IPS DF 4.7 (cell line): ENCODE results near the gene HSCB.
A peak's percentile ranks its signal among the peaks of the same experiment; 100 is the strongest.
"Not testable (repeated sequence)": the region's sequence is repeated elsewhere in the genome, so short reads cannot be mapped to it uniquely, and the experiment has no call there.

ENCODE experiments used
- DNase-seq: peaks from one replicate; pipeline ENCODE4 v3.0.0-alpha.2; 2013; ENCODE audit warnings: low spot score; ENCODE audit errors: extremely low read depth

HSCB gene

GRCh38 chr22:28741785-28742561 is at the start of gene HSCB, which contains the start of gene CHEK2:
Gene HSCB (plus strand): TSS chr22:28742039. CDS start chr22:28742096, 57 bp downstream.
Gene CHEK2 (minus strand): TSS chr22:28741820. CDS start chr22:28734721, 7,099 bp downstream.
- peak; percentile 91 for DNase-seq

- DNase-seq, result not testable (repeated sequence)
These were observed 48.6 kb upstream of the HSCB start for GRCh38 chr22:28693041-28693760.

GRCh38 chr22:28702891-28703290 is 38.9 kb upstream of the HSCB start:
- DNase-seq, result no peak

- DNase-seq, result no peak
These were observed 38.4 kb upstream of the HSCB start for GRCh38 chr22:28703436-28703835.

GRCh38 chr22:28706845-28707244 is 35.0 kb upstream of the HSCB start:
- DNase-seq, result no peak

- no peak for DNase-seq
These were observed 31.7 kb upstream of the HSCB start for GRCh38 chr22:28710107-28710506.

GRCh38 chr22:28710576-28711191 is 31.2 kb upstream of the HSCB start:
- DNase-seq, result no peak

GRCh38 chr22:28711341-28711740 is 30.5 kb upstream of the HSCB start:
- no peak for DNase-seq

- DNase-seq, result no peak
These were observed 29.7 kb upstream of the HSCB start for GRCh38 chr22:28711820-28712777.

- DNase-seq, result no peak
These were observed 27.7 kb upstream of the HSCB start for GRCh38 chr22:28714043-28714628.

- DNase-seq, result no peak
These were observed 26.2 kb upstream of the HSCB start for GRCh38 chr22:28715611-28716010.

- DNase-seq, result no peak
These were observed 25.2 kb upstream of the HSCB start for GRCh38 chr22:28716686-28717085.

- DNase-seq, result no peak
These were observed 23.8 kb upstream of the HSCB start for GRCh38 chr22:28718044-28718443.

GRCh38 chr22:28728002-28728401 is 13.8 kb upstream of the HSCB start:
- no peak for DNase-seq

- no peak for DNase-seq
These were observed 13.1 kb upstream of the HSCB start for GRCh38 chr22:28728621-28729313.

- DNase-seq, result no peak
These were observed 11.7 kb upstream of the HSCB start for GRCh38 chr22:28730179-28730578.

- no peak for DNase-seq
These were observed 7.4 kb upstream of the HSCB start for GRCh38 chr22:28734393-28734792.

GRCh38 chr22:28736301-28737155 is 5.3 kb upstream of the HSCB start:
- DNase-seq, result peak; percentile 71

- DNase-seq, result no peak
These were observed 4.1 kb upstream of the HSCB start for GRCh38 chr22:28737701-28738100.
